DND-41 (cell line): ENCODE measurements around the gene ACER3.

ENCODE experiments used
- EZH2 ChIP-seq: IDR thresholded peaks from 3 replicates; pipeline ENCODE4 v1.6.1; 2012; ENCODE audit warnings: borderline replicate concordance, low read depth, mild to moderate bottlenecking, moderate library complexity, low read length, inconsistent platforms; ENCODE audit not compliant: severe bottlenecking
- TF ChIP-seq, protein P1 (sequence below): IDR thresholded peaks from 2 replicates; pipeline ENCODE4 v1.5.1; 2012; ENCODE audit warnings: borderline replicate concordance, low read length, moderate library complexity, mild to moderate bottlenecking; ENCODE audit not compliant: poor library complexity, severe bottlenecking; ENCODE audit errors: extremely low read depth

DNA sequence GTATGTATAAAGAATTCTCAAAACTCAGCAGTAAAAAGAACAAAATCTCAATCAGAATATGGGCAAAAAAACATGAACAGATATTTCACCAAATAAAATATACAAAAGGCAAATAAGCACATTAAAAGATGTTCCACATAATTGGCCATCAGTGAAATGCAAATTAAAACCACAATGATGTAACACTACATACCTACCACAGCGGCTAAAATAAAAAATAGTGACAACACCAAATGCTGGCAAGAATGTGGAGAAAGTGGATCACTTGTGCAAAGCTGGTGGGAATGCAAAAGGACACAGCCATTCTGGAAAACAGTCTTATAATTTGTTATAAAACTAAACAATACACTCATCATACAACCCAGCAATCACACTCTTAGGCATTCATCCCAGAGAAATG, 38.3 kb upstream of the ACER3 start:
- TF ChIP-seq, protein P1, sequence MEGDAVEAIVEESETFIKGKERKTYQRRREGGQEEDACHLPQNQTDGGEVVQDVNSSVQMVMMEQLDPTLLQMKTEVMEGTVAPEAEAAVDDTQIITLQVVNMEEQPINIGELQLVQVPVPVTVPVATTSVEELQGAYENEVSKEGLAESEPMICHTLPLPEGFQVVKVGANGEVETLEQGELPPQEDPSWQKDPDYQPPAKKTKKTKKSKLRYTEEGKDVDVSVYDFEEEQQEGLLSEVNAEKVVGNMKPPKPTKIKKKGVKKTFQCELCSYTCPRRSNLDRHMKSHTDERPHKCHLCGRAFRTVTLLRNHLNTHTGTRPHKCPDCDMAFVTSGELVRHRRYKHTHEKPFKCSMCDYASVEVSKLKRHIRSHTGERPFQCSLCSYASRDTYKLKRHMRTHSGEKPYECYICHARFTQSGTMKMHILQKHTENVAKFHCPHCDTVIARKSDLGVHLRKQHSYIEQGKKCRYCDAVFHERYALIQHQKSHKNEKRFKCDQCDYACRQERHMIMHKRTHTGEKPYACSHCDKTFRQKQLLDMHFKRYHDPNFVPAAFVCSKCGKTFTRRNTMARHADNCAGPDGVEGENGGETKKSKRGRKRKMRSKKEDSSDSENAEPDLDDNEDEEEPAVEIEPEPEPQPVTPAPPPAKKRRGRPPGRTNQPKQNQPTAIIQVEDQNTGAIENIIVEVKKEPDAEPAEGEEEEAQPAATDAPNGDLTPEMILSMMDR = no peak
- no peak for TF ChIP-seq EZH2
